NT2/D1 (cell line): Measurements from ENCODE around the gene NABP1.

Source experiments
- DNase-seq: peaks from one replicate; pipeline ENCODE4 v3.0.0-alpha.2; 2011; ENCODE audit warnings: low read depth, low spot score
- H3K27me3 ChIP-seq: 2 replicates; pipeline ENCODE4 v1.6.0; 2011; ENCODE audit warnings: mild to moderate bottlenecking; ENCODE audit not compliant: insufficient read length, insufficient read depth
- H3K36me3 ChIP-seq: 2 replicates; pipeline ENCODE4 v1.6.1; 2011; ENCODE audit warnings: mild to moderate bottlenecking, low read length, mixed read lengths; ENCODE audit not compliant: insufficient read depth, insufficient read length
- H3K4me1 ChIP-seq: 2 replicates; pipeline ENCODE4 v1.5.1; 2011; ENCODE audit not compliant: insufficient read depth, insufficient read length
- H3K4me3 ChIP-seq: 2 replicates; pipeline ENCODE4 v1.5.1; 2011; ENCODE audit warnings: low read depth; ENCODE audit not compliant: insufficient read length
- H3K9ac ChIP-seq: 2 replicates; pipeline ENCODE4 v1.6.0; 2011; ENCODE audit warnings: low read depth; ENCODE audit not compliant: insufficient read length
- H3K9me3 ChIP-seq: 2 replicates; pipeline ENCODE4 v1.5.1; 2011; ENCODE audit warnings: mild to moderate bottlenecking, low read length; ENCODE audit not compliant: insufficient read depth
- SUZ12 ChIP-seq: IDR thresholded peaks from 2 replicates; pipeline ENCODE4 v1.6.1; 2011; ENCODE audit not compliant: insufficient read length, insufficient read depth; ENCODE audit errors: extremely low read depth
- YY1 ChIP-seq: IDR thresholded peaks from 2 replicates; pipeline ENCODE4 v1.6.1; 2011; ENCODE audit not compliant: insufficient read length, insufficient read depth
- ZNF274 ChIP-seq: IDR thresholded peaks from 2 replicates; pipeline ENCODE4 v1.6.1; 2011; ENCODE audit warnings: mild to moderate bottlenecking, low read depth, low read length

Gene NABP1

GRCh38 chr2:191635333-191636234 is 42.4 kb upstream of the NABP1 start:
- Histone ChIP-seq H3K27me3 (no peaks in the 10 kb centered on the region), H3K9me3 (no peaks in the 10 kb centered on the region), H3K36me3 (no peaks in the 10 kb centered on the region), H3K4me1 (peaks cover 3% of the 10 kb centered on the region), H3K9ac (no peak overlapping the region), H3K4me3 (no peak overlapping the region)
- TF ChIP-seq SUZ12 (no peak), YY1 (no peak), ZNF274 (no peak)
- DNase-seq = no peak

GRCh38 chr2:191636235-191636543 is 41.7 kb upstream of the NABP1 start:
- H3K9me3 ChIP-seq = no peaks in the 10 kb centered on the region
- H3K36me3 ChIP-seq = no peaks in the 10 kb centered on the region
- H3K27me3 ChIP-seq = no peaks in the 10 kb centered on the region
- no peak for DNase-seq
- H3K4me3 ChIP-seq = no peak overlapping the region
- no peak overlapping the region for H3K9ac ChIP-seq
- TF ChIP-seq YY1 (no peak), SUZ12 (no peak), ZNF274 (no peak)
- peaks cover 3% of the 10 kb centered on the region for H3K4me1 ChIP-seq

GRCh38 chr2:191636586-191636985 is 41.4 kb upstream of the NABP1 start:
- Histone ChIP-seq H3K27me3 (no peaks in the 10 kb centered on the region), H3K36me3 (no peaks in the 10 kb centered on the region), H3K4me3 (no peak overlapping the region), H3K9me3 (no peaks in the 10 kb centered on the region), H3K4me1 (peaks cover 3% of the 10 kb centered on the region), H3K9ac (no peak overlapping the region)
- TF ChIP-seq ZNF274 = no peak
- no peak for TF ChIP-seq YY1
- no peak for TF ChIP-seq SUZ12
- DNase-seq = no peak

GRCh38 chr2:191637182-191638078 is 40.5 kb upstream of the NABP1 start:
- no peaks in the 10 kb centered on the region for H3K9me3 ChIP-seq
- H3K9ac ChIP-seq = no peak overlapping the region
- no peak overlapping the region for H3K4me3 ChIP-seq
- no peak for DNase-seq
- peaks cover 3% of the 10 kb centered on the region for H3K4me1 ChIP-seq
- TF ChIP-seq YY1 = no peak
- TF ChIP-seq ZNF274 = no peak
- TF ChIP-seq SUZ12 = no peak
- H3K36me3 ChIP-seq = no peaks in the 10 kb centered on the region
- no peaks in the 10 kb centered on the region for H3K27me3 ChIP-seq

GRCh38 chr2:191638079-191638801 is 39.7 kb upstream of the NABP1 start:
- Histone ChIP-seq H3K4me3 (no peak overlapping the region), H3K36me3 (no peaks in the 10 kb centered on the region), H3K27me3 (no peaks in the 10 kb centered on the region), H3K4me1 (peaks cover 3% of the 10 kb centered on the region), H3K9me3 (no peaks in the 10 kb centered on the region), H3K9ac (no peak overlapping the region)
- TF ChIP-seq SUZ12 (no peak), YY1 (no peak), ZNF274 (no peak)
- no peak for DNase-seq

GRCh38 chr2:191638802-191639172 is 39.1 kb upstream of the NABP1 start:
- H3K36me3 ChIP-seq = no peaks in the 10 kb centered on the region
- no peaks in the 10 kb centered on the region for H3K9me3 ChIP-seq
- no peak overlapping the region for H3K4me3 ChIP-seq
- H3K27me3 ChIP-seq = no peaks in the 10 kb centered on the region
- no peak for DNase-seq
- H3K9ac ChIP-seq = no peak overlapping the region
- peaks cover 3% of the 10 kb centered on the region for H3K4me1 ChIP-seq
- no peak for TF ChIP-seq YY1
- no peak for TF ChIP-seq ZNF274
- no peak for TF ChIP-seq SUZ12

GRCh38 chr2:191641609-191642008 is 36.3 kb upstream of the NABP1 start:
- H3K9me3 ChIP-seq = no peaks in the 10 kb centered on the region
- H3K36me3 ChIP-seq = no peaks in the 10 kb centered on the region
- TF ChIP-seq ZNF274 (no peak), SUZ12 (no peak), YY1 (no peak)
- H3K4me1 ChIP-seq = peaks cover 3% of the 10 kb centered on the region
- H3K4me3 ChIP-seq = no peak overlapping the region
- no peak for DNase-seq
- H3K9ac ChIP-seq = no peak overlapping the region
- no peaks in the 10 kb centered on the region for H3K27me3 ChIP-seq
